ENCODE measurements around the gene HOXC11. TPM values are rescaled to one million over a fixed set of nuclear protein-coding genes. Genes with fewer than 3 reads are reported as not detected.

HOXC11 gene
- total and polyA plus RNA-seq, 7 donors, result not detected

- no peaks in the 10 kb centered on the region for H3K9me3 ChIP-seq
- H3K27ac ChIP-seq, result no peak overlapping the region
- no peak for TF ChIP-seq EP300 (IDR thresholded peaks at IDR 0.05)
- TF ChIP-seq CTCF (IDR thresholded peaks at IDR 0.05), result no peak
- TF ChIP-seq POLR2AphosphoS5 (IDR thresholded peaks at IDR 0.05), result no peak
- no peak for TF ChIP-seq POLR2A (IDR thresholded peaks at IDR 0.05)
- H3K4me3 ChIP-seq, result no peak overlapping the region
- peaks cover 88 to 100% (median 100%) of the 10 kb centered on the region in 3 donors for H3K27me3 ChIP-seq
- intact Hi-C loops (cut with DNase I), result no loop called here
- H3K4me1 ChIP-seq, result peaks cover 0 to 33% (median 14%) of the 10 kb centered on the region in 4 donors
- no peaks in the 10 kb centered on the region for H3K36me3 ChIP-seq
- 7 to 19% methylated on average over 86 of the region's 86 CpGs for WGBS, 2 donors
- DNase-seq, result no peak
These were observed 17.7 kb upstream of the HOXC11 start for GRCh38 chr12:53955036-53955775.

GRCh38 chr12:53955776-53956250 is 17.1 kb upstream of the HOXC11 start:
- H3K27ac ChIP-seq, result no peak overlapping the region
- intact Hi-C loops (cut with DNase I), result no loop called here
- no peak overlapping the region for H3K4me3 ChIP-seq
- peaks cover 0 to 36% (median 16%) of the 10 kb centered on the region in 4 donors for H3K4me1 ChIP-seq
- no peak for DNase-seq
- TF ChIP-seq POLR2AphosphoS5 (IDR thresholded peaks at IDR 0.05), result no peak
- TF ChIP-seq EP300 (IDR thresholded peaks at IDR 0.05), result no peak
- no peak for TF ChIP-seq CTCF (IDR thresholded peaks at IDR 0.05)
- TF ChIP-seq POLR2A (IDR thresholded peaks at IDR 0.05), result no peak
- H3K36me3 ChIP-seq, result no peaks in the 10 kb centered on the region
- no peaks in the 10 kb centered on the region for H3K9me3 ChIP-seq
- peaks cover 88 to 100% (median 100%) of the 10 kb centered on the region in 3 donors for H3K27me3 ChIP-seq
- 9 to 13% methylated on average over 10 of the region's 10 CpGs for WGBS, 2 donors

GRCh38 chr12:53956251-53956887 is 16.6 kb upstream of the HOXC11 start:
- Histone ChIP-seq H3K4me1 (peaks cover 0 to 36% (median 14%) of the 10 kb centered on the region in 4 donors), H3K27me3 (peaks cover 88 to 100% (median 100%) of the 10 kb centered on the region in 3 donors), H3K9me3 (no peaks in the 10 kb centered on the region), H3K36me3 (no peaks in the 10 kb centered on the region), H3K27ac (no peak overlapping the region), H3K4me3 (no peak overlapping the region)
- TF ChIP-seq POLR2AphosphoS5 (IDR thresholded peaks at IDR 0.05) (no peak), CTCF (IDR thresholded peaks at IDR 0.05) (no peak)
- WGBS, 2 donors, result 8 to 13% methylated on average over 25 of the region's 25 CpGs
- intact Hi-C loops (cut with DNase I), result no loop called here
- no peak for DNase-seq

- Histone ChIP-seq H3K27ac (no peak overlapping the region), H3K4me1 (peaks cover 0 to 35% (median 8%) of the 10 kb centered on the region in 4 donors), H3K4me3 (no peak overlapping the region), H3K36me3 (no peaks in the 10 kb centered on the region), H3K9me3 (no peaks in the 10 kb centered on the region), H3K27me3 (peaks cover 87 to 100% (median 100%) of the 10 kb centered on the region in 3 donors)
- intact Hi-C loops (cut with DNase I), result no loop called here
- TF ChIP-seq EP300 (IDR thresholded peaks at IDR 0.05), result no peak
- no peak for TF ChIP-seq CTCF (IDR thresholded peaks at IDR 0.05)
- no peak for TF ChIP-seq POLR2A (IDR thresholded peaks at IDR 0.05)
- no peak for TF ChIP-seq POLR2AphosphoS5 (IDR thresholded peaks at IDR 0.05)
- 8 to 26% methylated on average over 11 of the region's 11 CpGs for WGBS, 2 donors
- DNase-seq, result no peak
These were observed 15.9 kb upstream of the HOXC11 start for GRCh38 chr12:53956914-53957536.

Measured in sigmoid colon (tissue), 7 donors.